Calu3 (cell line): ENCODE data around the gene PROM2. TPM values are rescaled to one million over a fixed set of nuclear protein-coding genes. Genes with fewer than 3 reads are reported as not detected.

Experiments
- BruUV-seq: library from RNA; stranded (reverse); fragments of 400-500 nt; replicated peaks from 2 replicates; lab custom pipeline; 2021; lab: Mats Ljungman, UMichigan
- CTCF ChIA-PET: fragments of 300-600 bp; sonication (Branson Sonifier 250); formaldehyde crosslinking; loops from one replicate; lab custom pipeline; 2022; ENCODE audit warnings: antibody characterized with exemption; lab: Charles Lee
- DNase-seq: peaks from one replicate; pipeline ENCODE4 v3.0.0; 2022
- H3K27ac Mint-ChIP-seq: one replicate; pipeline ENCODE4 v1.8.0; 2022; ENCODE audit warnings: mixed read lengths; ENCODE audit not compliant: unreplicated experiment
- H3K27me3 Mint-ChIP-seq: one replicate; pipeline ENCODE4 v1.8.0; 2022; ENCODE audit warnings: mixed read lengths; ENCODE audit not compliant: unreplicated experiment
- H3K36me3 Mint-ChIP-seq: one replicate; pipeline ENCODE4 v1.8.0; 2022; ENCODE audit warnings: mild to moderate bottlenecking, moderate library complexity, mixed read lengths; ENCODE audit not compliant: insufficient read depth, unreplicated experiment
- H3K4me1 Mint-ChIP-seq: one replicate; pipeline ENCODE4 v1.8.0; 2022; ENCODE audit warnings: mild to moderate bottlenecking, low read depth, mixed read lengths; ENCODE audit not compliant: unreplicated experiment
- H3K4me3 Mint-ChIP-seq: one replicate; pipeline ENCODE4 v1.8.0; 2022; ENCODE audit warnings: mild to moderate bottlenecking, low read depth, moderate library complexity, mixed read lengths; ENCODE audit not compliant: unreplicated experiment
- H3K9me3 Mint-ChIP-seq: one replicate; pipeline ENCODE4 v1.8.0; 2022; ENCODE audit warnings: low read depth, mixed read lengths; ENCODE audit not compliant: unreplicated experiment
- CTCF ChIP-seq: fragments of 200-600 bp; IDR thresholded peaks from one replicate; pipeline ENCODE4 v1.8.0; 2022; ENCODE audit warnings: antibody characterized with exemption; ENCODE audit not compliant: unreplicated experiment
- intact Hi-C: fragments of 100-400 bp; cut with micrococcal nuclease; formaldehyde crosslinking; loops from one replicate; pipeline ENCODE4 v1.10.0; 2022; ENCODE audit not compliant: unreplicated experiment
- total RNA-seq: library from RNA; stranded (reverse); gene quantifications from 2 replicates; pipeline ENCODE4 v1.2.3, GENCODE V29; 2022

PROM2 gene
- total RNA-seq, 1 experiment from 2014 or later: 24.7 TPM

GRCh38 chr2:95281786-95282185 is 7.5 kb downstream of the PROM2 start:
- no peak overlapping the region for H3K4me3 Mint-ChIP-seq
- CTCF ChIA-PET: no interaction called here
- peaks cover 7% of the 10 kb centered on the region for H3K36me3 Mint-ChIP-seq
- DNase-seq: no peak
- no peaks in the 10 kb centered on the region for H3K27me3 Mint-ChIP-seq
- BruUV-seq: no TSS peak
- H3K9me3 Mint-ChIP-seq: no peaks in the 10 kb centered on the region
- intact Hi-C loops: no loop called here
- H3K4me1 Mint-ChIP-seq: no peaks in the 10 kb centered on the region
- H3K27ac Mint-ChIP-seq: no peak overlapping the region
- no peak for TF ChIP-seq CTCF

- no peak for TF ChIP-seq CTCF
- DNase-seq: no peak
- CTCF ChIA-PET: no interaction called here
- Mint-ChIP-seq H3K4me3 (no peak overlapping the region), H3K9me3 (no peaks in the 10 kb centered on the region), H3K36me3 (peaks cover 7% of the 10 kb centered on the region), H3K27me3 (no peaks in the 10 kb centered on the region), H3K4me1 (no peaks in the 10 kb centered on the region), H3K27ac (no peak overlapping the region)
- intact Hi-C loops: no loop called here
- BruUV-seq: no TSS peak
Observed at GRCh38 chr2:95282458-95282857, 8.2 kb downstream of the PROM2 start.

DNA sequence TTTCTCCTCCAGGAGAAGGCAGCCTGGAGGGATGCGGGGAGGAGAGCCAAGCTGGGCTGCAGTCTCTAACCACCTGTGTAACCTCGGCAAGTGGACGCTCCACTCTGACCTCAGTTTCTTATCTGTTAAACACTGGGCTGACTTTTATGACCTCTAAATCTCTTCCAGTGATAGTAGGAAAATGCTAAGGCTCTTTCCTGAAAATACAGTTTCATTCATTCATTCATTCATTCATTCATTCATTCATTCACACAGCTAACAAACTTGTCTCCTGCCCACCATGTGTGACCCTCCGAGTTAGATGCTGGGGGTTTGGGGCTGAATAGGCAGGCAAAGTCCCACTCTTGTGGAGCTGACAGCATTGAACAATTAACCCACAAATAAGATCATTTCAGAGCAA is 9.3 kb downstream of the PROM2 start:
- intact Hi-C loops: no loop called here
- Mint-ChIP-seq H3K4me3 (no peak overlapping the region), H3K36me3 (no peaks in the 10 kb centered on the region), H3K27me3 (no peaks in the 10 kb centered on the region), H3K27ac (no peak overlapping the region), H3K9me3 (no peaks in the 10 kb centered on the region), H3K4me1 (no peaks in the 10 kb centered on the region)
- BruUV-seq: no TSS peak
- DNase-seq: no peak
- CTCF ChIA-PET: no interaction called here
- TF ChIP-seq CTCF: no peak

DNA sequence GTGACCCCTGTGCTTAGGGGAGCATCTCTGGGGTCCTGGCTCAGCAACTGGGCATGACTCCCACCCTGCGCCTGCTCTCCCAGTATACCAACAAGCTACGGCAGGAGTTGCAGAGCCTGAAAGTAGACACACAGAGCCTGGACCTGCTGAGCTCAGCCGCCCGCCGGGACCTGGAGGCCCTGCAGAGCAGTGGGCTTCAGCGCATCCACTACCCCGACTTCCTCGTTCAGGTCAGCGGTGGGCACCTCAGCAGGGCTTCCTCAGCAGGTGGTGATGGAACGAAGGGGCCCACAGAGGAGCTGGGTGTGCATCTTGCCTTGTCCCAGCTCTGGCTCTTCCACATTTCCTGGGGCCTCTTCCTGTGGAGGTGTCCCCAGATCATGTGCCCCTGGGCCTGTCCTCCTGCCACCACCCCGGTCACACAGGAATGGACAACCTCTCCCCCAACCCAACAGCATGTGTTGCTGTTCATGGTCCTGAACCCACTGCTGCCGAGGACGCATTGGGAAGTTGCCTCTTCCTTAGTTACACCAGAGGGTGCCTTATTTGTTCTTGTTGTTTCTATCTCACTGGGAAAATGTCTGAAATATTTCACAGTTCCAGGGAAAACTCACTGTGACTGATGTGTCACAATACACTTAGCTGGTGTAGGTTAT is 10.8 kb downstream of the PROM2 start:
- no TSS peak for BruUV-seq
- H3K27me3 Mint-ChIP-seq: no peaks in the 10 kb centered on the region
- DNase-seq: no peak
- peaks cover 1% of the 10 kb centered on the region for H3K9me3 Mint-ChIP-seq
- H3K36me3 Mint-ChIP-seq: no peaks in the 10 kb centered on the region
- no peak overlapping the region for H3K4me3 Mint-ChIP-seq
- no peaks in the 10 kb centered on the region for H3K4me1 Mint-ChIP-seq
- TF ChIP-seq CTCF: no peak
- CTCF ChIA-PET: interaction anchor here (1.1 kb wide), 1 partner anchor 11 kb away, joined by 5 read pairs; no protein-coding TSS in a partner anchor
- intact Hi-C loops: no loop called here
- H3K27ac Mint-ChIP-seq: no peak overlapping the region
